HG02973 (cell line): ENCODE data around the gene STK32C.

Experiments used
- ATAC-seq: cut with Tn5 transposase; IDR thresholded peaks from one replicate; pipeline ENCODE4 v1.9.1; 2021; ENCODE audit warnings: moderate library complexity; ENCODE audit not compliant: unreplicated experiment

Gene STK32C

DNA sequence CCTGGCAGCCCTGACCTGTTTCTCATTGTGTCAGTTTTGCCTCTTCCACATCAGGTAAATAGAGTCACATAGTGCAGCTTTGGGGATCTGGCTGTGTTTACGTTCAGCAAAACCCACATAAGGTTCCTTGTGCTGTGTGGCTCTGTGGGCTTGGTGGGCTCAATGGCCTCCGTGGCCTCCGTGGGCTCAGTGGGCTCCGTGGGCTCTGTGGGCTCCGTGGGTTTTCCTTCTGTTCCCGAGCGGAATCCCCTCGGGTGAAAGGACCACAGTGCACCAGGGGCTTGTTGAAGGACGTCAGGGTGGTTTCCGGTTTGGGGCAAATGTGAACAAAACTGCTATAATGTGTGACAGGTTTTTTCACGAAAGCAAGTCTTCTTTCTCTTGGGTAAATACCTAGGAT is 133.5 kb downstream of the STK32C start:
- ATAC-seq = no peak

DNA sequence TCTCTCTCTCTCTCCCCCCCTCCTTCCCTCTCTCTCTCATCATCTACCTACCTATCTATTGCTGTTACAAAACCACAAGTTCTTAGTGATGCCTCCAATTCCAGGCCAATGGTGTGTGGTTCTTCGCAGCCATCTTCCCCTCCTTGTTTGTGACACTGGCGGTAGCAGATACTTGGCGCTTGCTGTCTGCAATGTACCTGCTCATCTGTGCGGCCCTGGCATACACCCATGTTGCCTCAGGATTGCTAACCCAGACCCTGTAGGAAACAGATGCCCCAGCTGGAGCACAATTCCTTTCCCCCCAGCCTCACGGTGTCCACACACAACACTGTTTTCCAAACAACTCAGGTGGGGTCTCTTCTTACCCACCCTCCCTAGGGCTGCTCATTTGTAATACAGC is 134.6 kb downstream of the STK32C start:
- ATAC-seq = no peak

DNA sequence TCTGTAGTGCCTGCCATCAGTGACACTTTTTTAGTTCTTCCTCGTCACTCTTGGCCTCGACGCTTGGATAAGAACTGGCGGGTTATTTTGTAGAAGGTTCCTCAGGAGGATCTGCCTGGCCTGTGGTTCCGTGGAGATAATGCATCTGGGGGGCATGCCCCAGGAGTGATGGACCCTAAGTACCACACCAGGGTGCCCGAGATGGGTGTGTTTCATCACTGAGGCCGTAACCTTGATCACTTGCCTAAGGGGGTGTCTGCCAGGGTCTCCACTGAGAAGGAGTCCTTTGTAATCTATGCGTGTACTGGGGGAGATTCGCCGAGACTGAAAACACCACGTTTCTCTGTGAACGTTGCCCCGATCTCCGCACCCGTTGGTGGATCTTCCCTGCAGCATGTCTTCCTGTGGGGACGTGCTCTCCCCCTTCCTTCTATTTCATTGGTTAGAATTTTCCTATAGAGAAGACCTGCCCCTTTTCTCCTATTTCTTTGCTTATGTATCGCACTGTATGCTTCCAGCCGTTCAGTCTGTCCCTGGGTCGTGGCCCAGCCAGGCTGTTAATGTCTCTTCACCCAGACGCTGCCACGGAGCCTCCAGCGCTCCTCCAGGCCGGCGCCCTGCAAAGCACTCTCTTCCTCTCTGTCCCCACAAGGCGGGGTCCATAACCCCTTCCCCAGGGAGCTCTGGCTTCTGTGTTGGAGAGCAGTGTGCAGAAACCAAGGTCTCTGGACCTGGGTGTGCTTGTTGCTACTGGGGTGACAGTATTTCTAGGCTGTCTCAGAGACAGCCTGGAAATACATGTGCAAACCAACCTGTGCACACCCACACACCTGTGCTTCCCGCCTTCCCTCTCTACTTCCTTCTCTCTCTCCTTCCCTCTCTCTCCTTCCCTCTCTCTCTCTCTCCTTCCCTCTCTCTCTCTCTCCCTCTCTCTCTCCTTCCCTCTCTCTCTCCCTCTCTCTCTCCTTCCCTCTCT is 135.4 kb downstream of the STK32C start:
- ATAC-seq = no peak

DNA sequence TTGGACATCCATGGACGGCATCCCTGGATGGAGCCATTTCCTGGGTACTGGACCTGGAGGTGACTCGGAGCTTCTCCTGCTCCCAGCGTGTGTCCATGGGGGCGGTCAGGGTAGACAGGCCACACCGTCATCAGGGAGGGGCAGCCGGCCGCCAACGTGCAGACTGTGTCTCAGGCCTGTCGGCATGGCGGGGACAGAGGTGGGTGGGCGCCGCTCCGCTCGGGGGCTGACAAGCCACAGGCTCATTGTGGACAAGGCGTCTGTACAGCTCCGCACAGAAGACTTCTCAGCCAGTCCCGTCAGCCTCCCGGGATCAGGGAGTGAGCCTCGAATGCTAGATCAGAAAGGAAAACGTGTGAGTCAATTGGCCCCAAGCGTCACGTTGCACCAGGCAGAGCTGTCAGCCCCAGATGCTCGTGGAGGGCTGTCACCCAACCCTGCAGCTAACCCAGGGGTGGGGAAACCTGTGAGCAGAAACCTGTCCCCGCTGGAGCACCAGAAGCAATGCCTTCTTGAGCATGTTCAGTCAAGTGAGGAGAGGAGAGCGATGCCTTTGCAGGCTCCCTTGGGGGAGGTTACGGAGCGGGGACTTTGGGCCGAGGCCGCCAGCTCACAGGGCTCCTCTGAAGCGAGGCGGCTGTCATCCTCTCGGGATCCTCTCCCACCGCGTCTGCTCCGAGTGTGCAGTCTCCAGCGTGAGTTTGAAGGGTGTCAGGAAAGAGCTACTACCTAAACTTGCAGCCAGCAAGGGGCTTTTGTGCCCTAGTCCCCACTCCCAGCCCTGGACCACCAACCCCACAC is 137.0 kb downstream of the STK32C start:
- no peak for ATAC-seq

DNA sequence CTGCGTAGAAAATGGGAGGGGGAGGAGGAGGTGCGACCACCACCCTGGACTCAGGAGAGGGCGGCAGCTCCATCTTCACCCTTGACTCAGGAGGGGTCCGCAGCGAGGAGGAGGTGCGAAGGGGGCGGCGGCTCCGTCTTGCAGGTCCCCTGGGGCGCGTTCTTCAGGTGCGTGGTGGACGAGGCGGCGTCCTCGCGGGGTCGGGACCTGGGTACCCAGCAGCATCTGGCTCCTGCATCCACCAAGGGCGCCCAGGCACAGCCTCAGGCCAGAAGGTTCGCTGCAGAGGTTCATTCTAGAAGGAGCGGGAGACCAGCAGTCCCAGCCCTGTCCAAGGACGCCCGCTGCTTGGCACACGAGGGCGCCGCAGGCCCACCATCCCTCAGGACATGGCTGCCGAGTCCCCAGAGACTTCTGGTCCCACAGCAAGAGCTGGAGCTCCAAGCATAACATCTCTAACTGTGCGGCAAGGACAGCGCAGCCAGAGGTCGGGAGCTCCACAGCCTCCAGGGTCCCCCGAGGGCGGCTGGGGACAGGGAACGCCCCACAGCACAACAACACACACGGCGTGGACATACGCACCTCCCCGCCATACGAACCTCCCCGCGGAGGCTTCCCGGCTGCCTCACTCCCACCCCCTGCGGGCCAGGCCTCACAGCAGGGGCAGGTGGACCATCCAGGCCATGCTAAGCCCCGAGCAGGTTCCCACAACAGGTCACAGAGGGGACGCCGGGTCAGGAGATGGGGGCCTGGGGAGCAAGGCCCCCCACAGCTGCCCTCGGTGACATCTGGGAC is 137.8 kb downstream of the STK32C start:
- ATAC-seq = no peak

DNA sequence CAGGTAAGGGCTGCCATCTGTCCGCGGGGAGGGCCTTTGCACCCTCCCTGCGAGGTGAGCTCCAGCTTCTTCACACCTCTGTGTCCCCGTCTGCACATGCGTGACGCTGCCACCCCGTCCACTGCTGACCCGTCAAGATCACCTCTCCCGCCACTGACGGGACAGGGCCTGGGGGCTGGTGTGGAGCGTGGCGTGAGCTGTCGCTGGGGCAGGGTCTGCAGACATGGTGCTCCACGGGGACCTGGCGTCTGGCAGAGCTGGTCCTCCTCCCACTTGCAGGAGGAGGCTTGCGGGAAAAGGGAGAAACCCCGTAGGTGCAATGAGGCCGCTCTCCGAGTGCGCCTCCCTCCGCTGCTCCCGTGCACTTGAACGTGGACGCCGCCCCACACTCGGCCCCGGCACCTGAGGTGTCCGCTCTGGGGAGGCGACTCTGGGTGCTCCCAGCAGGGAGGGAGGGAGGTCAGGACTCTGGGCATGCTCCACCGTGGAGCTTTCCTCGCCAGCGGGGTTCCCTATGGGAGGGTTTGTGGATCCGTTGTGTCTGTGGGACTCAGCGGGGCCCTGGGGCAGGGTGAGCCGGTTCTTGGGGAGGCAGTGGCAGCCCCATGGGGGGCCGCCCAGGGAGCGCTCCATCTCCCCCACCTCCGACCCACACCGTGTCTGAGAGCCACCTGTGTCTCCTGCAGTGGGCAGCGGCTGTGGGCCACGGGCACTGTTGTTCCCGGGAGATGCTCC is 138.6 kb downstream of the STK32C start:
- ATAC-seq = no peak

DNA sequence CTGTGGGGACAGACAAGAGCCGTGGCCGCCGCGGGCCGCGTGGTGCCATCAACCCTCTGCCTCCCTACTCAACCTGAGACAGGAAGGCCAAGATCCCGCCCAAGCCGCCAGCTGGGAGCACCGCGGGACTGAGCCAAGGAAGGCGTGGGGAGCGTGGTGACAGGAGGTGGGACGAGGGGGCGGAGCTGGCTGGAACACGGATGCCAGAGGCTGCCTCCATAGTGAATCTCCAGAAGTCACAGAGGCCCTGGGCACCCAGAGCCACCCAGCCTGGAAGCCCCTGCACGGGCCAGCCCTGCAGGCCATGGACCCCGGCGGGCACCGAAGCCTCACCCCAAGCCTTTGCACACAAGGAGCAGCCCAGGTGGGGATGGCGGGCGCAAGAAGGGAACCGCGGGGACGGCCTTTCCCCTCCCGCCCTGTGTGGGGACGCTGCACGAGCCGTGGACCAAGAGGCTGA is 139.1 kb downstream of the STK32C start:
- ATAC-seq = no peak

DNA sequence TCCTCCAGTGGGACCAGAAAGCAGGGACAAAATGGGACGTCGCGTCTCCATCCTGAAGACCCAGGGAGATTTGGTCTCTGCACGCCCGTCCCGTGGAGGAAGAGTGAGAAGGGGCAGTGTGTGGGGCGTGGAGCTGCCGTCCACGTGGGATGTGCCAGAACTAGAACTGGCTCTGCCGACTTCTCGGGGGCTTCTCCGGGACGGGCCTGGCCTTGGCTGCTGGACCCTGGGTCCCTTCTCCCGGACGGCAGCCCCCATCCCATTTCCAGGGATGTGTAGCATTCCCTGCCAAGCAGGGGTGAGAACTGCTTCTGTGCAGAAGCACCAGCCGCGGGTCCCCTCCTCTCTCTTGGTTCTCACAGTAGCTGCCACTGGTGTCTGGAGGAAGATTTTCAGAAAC is 139.8 kb downstream of the STK32C start:
- ATAC-seq = no peak

DNA sequence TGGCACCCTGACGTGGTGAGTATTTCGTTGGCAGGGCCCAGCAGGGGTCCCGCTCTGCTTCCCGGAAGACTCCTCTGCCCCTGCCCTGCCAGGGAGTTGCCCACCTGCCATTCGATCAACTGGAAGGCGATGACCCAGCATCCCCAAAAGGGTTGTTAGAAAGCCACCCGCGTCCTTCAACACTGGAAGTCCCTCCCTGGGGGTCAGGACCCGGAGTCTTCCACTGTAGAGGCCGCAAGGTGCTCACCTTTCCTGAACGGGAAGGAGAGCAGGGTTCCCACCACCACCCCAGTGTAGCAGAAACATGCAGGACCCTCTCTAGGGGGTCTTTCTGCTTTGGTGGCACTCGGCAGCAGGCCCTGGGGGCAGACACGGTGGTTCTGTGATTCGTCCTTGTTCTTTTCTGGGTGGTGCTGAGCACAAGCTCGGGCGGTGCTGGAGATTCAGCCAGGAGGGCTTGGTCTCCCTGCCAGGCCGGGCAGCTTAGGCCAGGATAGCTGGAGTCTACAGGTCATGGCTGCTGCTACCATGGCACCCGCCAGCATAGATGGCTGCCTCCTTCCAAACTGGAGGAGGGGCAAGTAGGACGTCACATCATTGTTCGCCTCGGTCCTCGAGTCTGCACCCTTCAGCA is 140.6 kb downstream of the STK32C start:
- no peak for ATAC-seq

DNA sequence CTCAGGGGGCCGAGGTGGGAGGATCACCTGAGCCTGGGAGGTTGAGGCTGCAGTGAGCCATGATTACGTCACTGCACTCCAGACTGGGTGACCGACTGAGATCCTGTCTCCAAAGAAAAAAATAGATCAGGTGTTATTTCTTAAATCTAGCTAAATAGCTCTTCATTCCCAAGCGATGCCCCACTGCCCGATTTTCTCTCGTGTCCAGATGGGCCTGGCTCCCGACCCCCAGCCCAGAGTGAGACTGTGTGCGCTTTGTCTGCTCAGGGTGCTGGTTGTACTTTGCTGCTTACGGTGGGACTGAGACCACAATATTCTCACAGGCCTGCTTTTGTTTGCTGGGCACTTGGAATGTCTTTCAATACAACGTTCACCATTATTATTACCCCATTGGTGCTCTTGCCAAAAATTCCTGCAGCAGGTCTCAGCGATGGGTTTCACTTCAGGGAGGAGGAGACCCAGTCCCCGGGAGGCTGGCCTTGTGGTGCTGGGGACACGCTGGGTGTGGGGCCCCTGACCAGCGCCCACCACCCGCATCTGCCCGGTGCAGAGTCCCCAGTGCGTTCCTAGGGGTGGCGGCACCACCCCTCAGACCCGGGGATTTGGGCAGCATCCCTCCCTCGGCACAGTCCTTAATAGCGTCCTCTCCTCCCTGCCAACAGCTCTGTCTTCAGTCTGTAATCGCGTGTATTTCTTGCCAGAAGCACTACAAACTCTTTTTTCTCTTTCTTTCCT is 141.4 kb downstream of the STK32C start:
- no peak for ATAC-seq

DNA sequence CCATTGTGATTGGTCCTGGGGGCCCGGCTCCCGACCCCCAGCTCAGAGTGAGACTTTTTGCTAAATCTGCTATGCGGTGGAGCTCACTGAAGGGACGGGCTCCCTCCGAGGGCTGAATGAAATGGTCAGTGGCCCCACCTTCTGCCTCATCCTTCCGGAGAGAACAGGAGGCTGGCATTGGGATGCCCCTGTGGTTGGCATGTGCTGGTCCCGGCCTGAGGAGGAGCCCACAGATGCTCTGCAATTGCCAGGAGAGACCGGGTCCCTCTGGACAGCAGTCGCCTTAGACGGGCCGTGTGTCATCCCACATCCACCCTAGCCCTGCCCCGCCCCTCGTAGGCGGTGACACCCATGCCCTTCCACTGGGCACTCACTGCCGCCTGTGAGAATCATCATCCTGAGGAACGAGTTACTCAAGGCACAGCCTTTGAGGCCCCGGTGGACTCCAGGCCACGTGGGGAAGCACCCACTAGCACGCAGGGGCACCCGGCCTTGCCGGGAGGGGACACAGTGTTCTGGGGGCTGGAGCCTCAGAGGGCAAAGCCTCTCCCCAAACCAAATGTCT is 142.3 kb downstream of the STK32C start:
- no peak for ATAC-seq

DNA sequence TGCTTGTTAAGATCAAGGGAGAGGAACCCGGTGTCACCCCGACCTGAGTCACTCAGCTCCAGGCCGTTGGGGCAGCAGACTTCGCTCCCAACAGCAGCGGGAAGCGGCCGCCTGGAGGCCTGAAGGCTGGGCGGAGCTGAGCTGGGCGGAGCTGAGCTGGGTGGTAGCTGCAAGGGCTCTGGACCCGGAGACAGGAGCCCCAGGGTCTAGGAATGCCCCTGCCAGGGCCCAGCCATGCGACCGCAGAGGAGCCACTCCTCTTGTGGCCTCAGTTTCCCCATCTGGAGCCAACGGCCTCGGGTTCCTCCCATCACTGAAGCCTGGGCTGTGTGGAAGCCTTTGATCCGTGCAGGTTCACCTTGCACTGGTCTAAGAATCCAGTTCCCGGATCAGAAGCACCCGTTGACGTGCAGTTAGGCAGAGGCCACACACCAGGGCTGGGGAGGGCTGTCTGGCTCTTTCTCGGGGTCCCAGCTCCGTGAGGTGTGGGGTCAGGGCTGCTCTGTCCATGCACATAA is 142.9 kb downstream of the STK32C start:
- ATAC-seq = no peak

DNA sequence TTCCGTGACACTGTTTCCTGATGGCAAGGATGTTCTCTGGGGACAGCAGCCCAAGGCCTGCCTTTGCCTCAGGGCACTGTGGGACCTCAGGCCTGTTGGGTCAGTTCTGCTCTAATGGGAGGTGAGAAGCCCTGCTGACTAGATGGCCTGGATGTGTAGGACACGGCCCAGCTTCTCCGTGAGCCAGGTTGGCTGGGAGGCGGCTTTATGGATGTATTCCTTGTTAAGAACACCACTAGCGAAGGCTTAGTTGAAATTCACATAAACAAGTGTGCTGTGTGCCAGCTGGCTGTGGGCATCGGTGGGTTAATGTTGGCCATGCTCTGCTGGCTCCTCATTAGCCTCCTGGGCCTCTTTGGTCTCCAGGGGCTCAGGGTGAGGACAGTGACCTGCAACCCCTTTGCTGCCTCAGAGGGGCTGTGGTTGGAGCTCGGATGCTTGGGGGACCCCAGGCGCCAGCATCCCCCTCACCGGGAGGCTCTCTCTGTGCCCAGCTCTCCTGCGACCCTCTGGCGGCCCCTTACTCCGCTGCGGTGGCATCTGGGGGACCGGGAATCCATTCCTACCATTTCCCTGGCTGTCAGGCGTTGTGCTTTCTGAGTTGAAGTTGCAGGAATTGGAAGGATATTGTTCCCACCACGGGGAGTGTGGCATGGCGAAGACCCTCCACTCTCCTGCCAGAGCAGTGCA is 143.8 kb downstream of the STK32C start:
- ATAC-seq = no peak

DNA sequence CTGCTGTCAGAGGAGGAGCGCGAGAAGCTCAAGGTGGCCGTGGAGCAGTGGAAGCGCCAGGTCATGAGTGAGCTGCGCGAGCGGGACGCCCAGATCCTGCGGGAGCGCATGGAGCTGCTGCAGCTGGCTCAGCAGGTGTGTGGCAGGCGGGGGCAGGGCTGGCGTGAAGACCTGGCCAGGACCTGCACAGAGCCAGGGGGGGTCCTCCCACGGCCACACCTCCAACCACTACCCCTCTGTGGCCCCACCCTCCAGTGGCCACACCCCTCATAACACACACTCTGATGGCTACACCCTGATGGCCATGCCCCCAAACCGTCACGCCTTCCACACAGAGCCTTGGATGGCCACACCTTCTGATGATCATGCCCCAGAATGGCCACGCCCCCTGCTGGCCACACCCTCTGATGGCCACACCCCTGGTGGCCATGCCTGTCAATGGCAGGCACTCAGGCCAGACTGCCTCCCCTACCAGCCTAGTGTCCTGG is 144.4 kb downstream of the STK32C start:
- peak; percentile 59 for ATAC-seq

DNA sequence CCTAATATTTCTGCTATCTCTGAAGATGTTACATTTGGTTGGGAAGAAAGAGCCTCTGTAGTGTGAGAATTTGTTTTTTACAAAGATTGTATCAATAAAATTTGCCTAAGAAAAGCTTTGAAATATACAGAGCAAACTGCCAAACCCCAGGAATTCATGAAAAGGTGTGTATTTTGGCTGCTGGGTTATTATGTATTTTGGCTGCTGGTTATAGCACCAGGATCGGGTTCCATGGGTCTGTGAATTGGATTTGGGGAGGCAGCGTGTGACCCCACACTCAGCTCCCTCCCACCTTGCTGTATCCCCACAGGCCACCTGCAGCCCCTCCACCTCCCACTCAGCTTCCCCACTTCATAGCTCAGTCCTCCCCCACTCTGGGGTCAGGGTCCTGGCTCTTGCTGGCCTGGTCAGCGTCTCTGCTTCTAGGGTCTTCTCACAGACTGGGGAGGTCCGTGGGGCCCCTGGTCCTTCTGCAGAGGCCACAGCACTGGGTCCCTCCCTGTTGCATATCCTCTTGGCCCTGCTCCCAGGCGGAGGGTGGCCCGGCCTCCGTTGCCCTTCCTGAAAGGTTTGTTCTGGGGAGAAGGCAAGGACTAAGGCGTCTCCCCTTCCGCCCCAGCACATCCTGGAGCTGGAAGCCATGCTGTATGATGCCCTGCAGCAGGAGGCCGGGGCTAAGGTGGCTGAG is 145.0 kb downstream of the STK32C start:
- no peak for ATAC-seq

DNA sequence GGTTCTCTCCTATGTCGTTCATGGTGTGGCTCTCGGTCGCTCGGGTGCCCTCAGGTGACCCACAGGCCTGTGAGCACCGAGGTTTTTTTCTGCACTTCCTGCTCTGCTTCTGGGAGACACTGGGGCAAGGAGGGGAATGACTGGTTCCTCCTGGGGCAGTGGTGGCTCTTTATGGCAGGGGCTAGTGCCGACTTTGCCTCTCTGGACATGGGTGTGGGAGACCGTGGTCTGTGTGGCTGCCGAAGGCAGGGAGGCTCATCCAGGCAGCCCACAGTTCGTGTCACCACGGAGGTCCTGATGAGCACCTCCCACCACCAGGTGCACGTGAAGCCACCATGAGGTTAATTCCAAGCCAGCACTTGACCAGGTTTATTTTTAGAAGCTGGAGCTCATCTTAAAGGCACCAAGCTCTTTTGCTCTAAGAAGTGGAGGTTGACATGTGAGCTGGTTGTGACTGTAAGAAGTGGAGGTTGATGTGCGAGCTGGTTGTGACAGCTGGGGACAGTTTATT is 145.7 kb downstream of the STK32C start:
- ATAC-seq = no peak
